H9 (cell line): ENCODE measurements around the gene NKX2-3. TPM values are rescaled to one million over a fixed set of nuclear protein-coding genes. Genes with fewer than 3 reads are reported as not detected.
A peak's percentile ranks its signal among the peaks of the same experiment; 100 is the strongest.

ENCODE experiments used
- DNase-seq: peaks from one replicate; pipeline ENCODE4 v3.0.0-alpha.2; 2017
- H2AFZ ChIP-seq: one replicate; pipeline ENCODE4 v1.6.1; 2013; ENCODE audit warnings: mild to moderate bottlenecking, low read length, control low read depth, moderate library complexity
- H2AK5ac ChIP-seq: 2 replicates; pipeline ENCODE4 v1.6.1; 2013; ENCODE audit warnings: low read length, control low read depth, mixed read lengths; ENCODE audit not compliant: insufficient read length
- H2BK120ac ChIP-seq: one replicate; pipeline ENCODE4 v1.6.1; 2013; ENCODE audit warnings: low read depth, mild to moderate bottlenecking, low read length, control low read depth, inconsistent platforms; ENCODE audit not compliant: poor library complexity, severe bottlenecking
- H2BK12ac ChIP-seq: 2 replicates; pipeline ENCODE4 v1.6.1; 2013; ENCODE audit warnings: low read length, control low read depth, mixed read lengths, low read depth; ENCODE audit not compliant: insufficient read length
- H2BK15ac ChIP-seq: 2 replicates; pipeline ENCODE4 v1.6.1; 2013; ENCODE audit warnings: low read depth, low read length, control low read depth
- H2BK20ac ChIP-seq: one replicate; pipeline ENCODE4 v1.6.1; 2013; ENCODE audit warnings: low read depth, mild to moderate bottlenecking, low read length, control low read depth, inconsistent platforms; ENCODE audit not compliant: poor library complexity, severe bottlenecking
- H2BK5ac ChIP-seq: 2 replicates; pipeline ENCODE4 v1.6.1; 2013; ENCODE audit warnings: low read length, control low read depth, mixed read lengths; ENCODE audit not compliant: insufficient read length
- H3K14ac ChIP-seq: 2 replicates; pipeline ENCODE4 v1.6.1; 2013; ENCODE audit warnings: low read length, control low read depth; ENCODE audit not compliant: insufficient read depth
- H3K18ac ChIP-seq: 2 replicates; pipeline ENCODE4 v1.6.1; 2013; ENCODE audit warnings: low read depth, mild to moderate bottlenecking, mixed read lengths, low read length, control low read depth; ENCODE audit not compliant: insufficient read length
- H3K23ac ChIP-seq: 2 replicates; pipeline ENCODE4 v1.6.1; 2013; ENCODE audit warnings: low read length, control low read depth, mixed read lengths, low read depth; ENCODE audit not compliant: insufficient read length
- H3K23me2 ChIP-seq: 2 replicates; pipeline ENCODE4 v1.6.1; 2013; ENCODE audit warnings: low read depth, mild to moderate bottlenecking, mixed read lengths, low read length, control low read depth; ENCODE audit not compliant: insufficient read length, poor library complexity, severe bottlenecking
- H3K27ac ChIP-seq: 2 replicates; pipeline ENCODE4 v1.5.1; 2013; ENCODE audit warnings: low read length, control low read depth, mixed read lengths, low read depth; ENCODE audit not compliant: insufficient read length
- H3K27me3 ChIP-seq: 2 replicates; pipeline ENCODE4 v1.6.1; 2013; ENCODE audit warnings: low read length, control low read depth, inconsistent platforms; ENCODE audit not compliant: insufficient read depth
- H3K4ac ChIP-seq: 2 replicates; pipeline ENCODE4 v1.6.1; 2013; ENCODE audit warnings: low read depth, mild to moderate bottlenecking, control low read depth, inconsistent platforms, low read length, moderate library complexity
- H3K4me1 ChIP-seq: 2 replicates; pipeline ENCODE4 v1.6.1; 2013; ENCODE audit warnings: low read length, control low read depth, inconsistent platforms; ENCODE audit not compliant: insufficient read depth
- H3K4me2 ChIP-seq: 2 replicates; pipeline ENCODE4 v1.6.1; 2013; ENCODE audit warnings: low read length, control low read depth, mixed read lengths; ENCODE audit not compliant: insufficient read length, insufficient read depth
- H3K56ac ChIP-seq: 2 replicates; pipeline ENCODE4 v1.6.1; 2013; ENCODE audit warnings: low read depth, mild to moderate bottlenecking, mixed read lengths, low read length, control low read depth; ENCODE audit not compliant: insufficient read length
- H3K79me1 ChIP-seq: 2 replicates; pipeline ENCODE4 v1.6.1; 2013; ENCODE audit warnings: low read depth, mild to moderate bottlenecking, moderate library complexity, low read length, control low read depth, inconsistent platforms; ENCODE audit not compliant: insufficient read depth, poor library complexity, severe bottlenecking
- H3K79me2 ChIP-seq: 2 replicates; pipeline ENCODE4 v1.6.1; 2013; ENCODE audit warnings: low read length, control low read depth, inconsistent platforms; ENCODE audit not compliant: insufficient read depth
- H3K9ac ChIP-seq: 2 replicates; pipeline ENCODE4 v1.6.1; 2013; ENCODE audit warnings: low read length, control low read depth, mixed read lengths; ENCODE audit not compliant: insufficient read length; ENCODE audit errors: extremely low read depth
- H3K9me3 ChIP-seq: one replicate; pipeline ENCODE4 v1.6.1; 2013; ENCODE audit warnings: low read depth, low read length, inconsistent platforms; ENCODE audit not compliant: control insufficient read depth
- H3T11ph ChIP-seq: one replicate; pipeline ENCODE4 v1.6.1; 2013; ENCODE audit warnings: mild to moderate bottlenecking, low read length, control low read depth, inconsistent platforms
- H4K20me1 ChIP-seq: one replicate; pipeline ENCODE4 v1.6.1; 2013; ENCODE audit not compliant: control insufficient read depth, insufficient read length, insufficient read depth
- H4K5ac ChIP-seq: 2 replicates; pipeline ENCODE4 v1.6.1; 2013; ENCODE audit warnings: low read depth, mild to moderate bottlenecking, mixed read lengths, low read length, control low read depth; ENCODE audit not compliant: insufficient read length
- H4K8ac ChIP-seq: replicated peaks from 2 replicates; pipeline ENCODE4 v1.6.1; 2013; ENCODE audit warnings: low read length, control low read depth, mixed read lengths, low read depth; ENCODE audit not compliant: insufficient read length
- H4K91ac ChIP-seq: 2 replicates; pipeline ENCODE4 v1.6.1; 2013; ENCODE audit warnings: low read depth, mild to moderate bottlenecking, moderate library complexity, mixed read lengths, low read length, control low read depth; ENCODE audit not compliant: insufficient read length
- H3K27ac Mint-ChIP-seq, 3 experiments: 2 replicates in 2 of 3; 3 replicates in 1 of 3; pipeline ENCODE4 v1.8.0; 2020 to 2021; ENCODE audit warnings: mixed read lengths in 3 of 3, mild to moderate bottlenecking in 1 of 3, moderate library complexity in 1 of 3
- H3K27me3 Mint-ChIP-seq: 2 replicates; pipeline ENCODE4 v1.8.0; 2021; ENCODE audit warnings: low read depth, mild to moderate bottlenecking, moderate library complexity, mixed read lengths
- H3K36me3 Mint-ChIP-seq, 3 experiments: 2 replicates in 2 of 3; 3 replicates in 1 of 3; pipeline ENCODE4 v1.8.0; 2020 to 2021; ENCODE audit warnings: low read depth in 3 of 3, mixed read lengths in 3 of 3; ENCODE audit not compliant: insufficient read depth in 1 of 3
- H3K4me1 Mint-ChIP-seq, 2 experiments: 2 replicates each; pipeline ENCODE4 v1.8.0; 2020; ENCODE audit warnings: mixed read lengths in 2 of 2
- H3K4me3 Mint-ChIP-seq, 2 experiments: 2 replicates in 1 of 2; 3 replicates in 1 of 2; pipeline ENCODE4 v1.8.0; 2020 to 2021; ENCODE audit warnings: mild to moderate bottlenecking in 2 of 2, mixed read lengths in 2 of 2, moderate library complexity in 1 of 2
- H3K9me3 Mint-ChIP-seq, 2 experiments: 2 replicates in 1 of 2; 3 replicates in 1 of 2; pipeline ENCODE4 v1.8.0; 2020; ENCODE audit warnings: mild to moderate bottlenecking in 2 of 2, mixed read lengths in 2 of 2, moderate library complexity in 1 of 2
- CTCF ChIP-seq: fragments of 200-600 bp; sonication (generic); conservative IDR thresholded peaks from 3 replicates; pipeline ENCODE4 v1.8.0; 2021; ENCODE audit warnings: antibody characterized with exemption, mild to moderate bottlenecking
- WGBS: extraction: QIAGEN DNeasy Blood & Tissue Kit; methylation state at CpG from one replicate; pipeline ENCODE4 v1.1.7; 2013; ENCODE audit warnings: missing lambda C conversion rate, low lambda C conversion rate, mixed read lengths; ENCODE audit not compliant: insufficient read length; ENCODE audit errors: extremely low coverage; 5-methylcytosine and 5-hydroxymethylcytosine counted together
- total RNA-seq: library from RNA; stranded (reverse); gene quantifications from 2 replicates; pipeline ENCODE4 v1.2.1, GENCODE V29; 2021

Gene NKX2-3
- total RNA-seq, 1 experiment from 2014 or later: not detected

GRCh38 chr10:99537086-99537988 is 4.6 kb downstream of the NKX2-3 start:
- peaks cover 94% of the 10 kb centered on the region for H3K27me3 ChIP-seq
- no peak overlapping the region for H3K14ac ChIP-seq
- Mint-ChIP-seq H3K9me3 (peaks cover 0 to 4% of the 10 kb centered on the region in 2 experiments; a peak in 4 of 5 replicates), H3K27me3 (peaks cover 98% of the 10 kb centered on the region), H3K27ac (no peak overlapping the region), H3K4me1 (peaks cover 24 to 58% of the 10 kb centered on the region in 2 experiments), H3K4me3 (peak overlapping the region; percentile 49 to 76), H3K36me3 (no peaks in the 10 kb centered on the region; a peak in 1 of 7 replicates)
- H3K56ac ChIP-seq: no peak overlapping the region
- H2AFZ ChIP-seq: no peak overlapping the region
- no peak overlapping the region for H3K27ac ChIP-seq
- no peaks in the 10 kb centered on the region for H3K79me1 ChIP-seq
- H3K23ac ChIP-seq: no peak overlapping the region
- H3K9me3 ChIP-seq: no peaks in the 10 kb centered on the region
- no peak; the same call in 2 of the 3 replicates for TF ChIP-seq CTCF
- H3K79me2 ChIP-seq: no peaks in the 10 kb centered on the region
- H3K4me2 ChIP-seq: peak overlapping the region; percentile 17
- no peak overlapping the region for H4K91ac ChIP-seq
- H3K4ac ChIP-seq: no peak overlapping the region
- H2BK15ac ChIP-seq: no peak overlapping the region
- no peak overlapping the region for H2BK120ac ChIP-seq
- H2AK5ac ChIP-seq: no peak overlapping the region
- no peak overlapping the region for H2BK5ac ChIP-seq
- H4K8ac ChIP-seq: no peak overlapping the region
- H3K23me2 ChIP-seq: peaks cover 11% of the 10 kb centered on the region
- H3K4me1 ChIP-seq: peaks cover 3% of the 10 kb centered on the region; the same call in 1 of the 2 replicates
- no peak overlapping the region for H2BK12ac ChIP-seq
- DNase-seq: peak; percentile 72
- no peak overlapping the region for H3T11ph ChIP-seq
- H3K9ac ChIP-seq: no peak overlapping the region
- WGBS: no CpG with 5 or more reads among the region's 64 CpGs
- H3K18ac ChIP-seq: no peak overlapping the region
- H4K5ac ChIP-seq: no peak overlapping the region
- H4K20me1 ChIP-seq: no peaks in the 10 kb centered on the region
- no peak overlapping the region for H2BK20ac ChIP-seq
